ENCODE measurements around the gene CYRIA. TPM values are rescaled to one million over a fixed set of nuclear protein-coding genes. Genes with fewer than 3 reads are reported as not detected.

The CYRIA gene
- total RNA-seq, 1 donor from 2014 or later = 2.1 TPM

DNA sequence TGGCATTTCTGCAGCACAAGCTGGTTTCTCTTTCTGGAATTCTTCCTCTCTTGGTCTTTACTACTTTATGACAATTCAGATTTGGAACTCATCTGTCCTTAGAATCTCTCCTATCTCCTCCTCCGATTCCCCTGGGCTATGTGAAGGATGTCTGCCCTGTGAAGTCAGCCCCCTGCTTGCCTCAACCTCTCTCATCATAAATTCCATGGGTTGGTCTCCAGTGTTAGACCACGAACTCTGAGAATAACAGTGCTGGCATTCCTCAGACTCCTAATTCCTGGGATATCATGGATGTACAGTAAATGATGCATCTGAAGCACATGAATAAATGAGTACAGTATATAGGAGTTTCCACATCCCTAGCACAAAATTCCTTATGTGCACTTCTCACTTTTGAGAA is 21.0 kb upstream of the CYRIA start:
- TF ChIP-seq, protein P1, sequence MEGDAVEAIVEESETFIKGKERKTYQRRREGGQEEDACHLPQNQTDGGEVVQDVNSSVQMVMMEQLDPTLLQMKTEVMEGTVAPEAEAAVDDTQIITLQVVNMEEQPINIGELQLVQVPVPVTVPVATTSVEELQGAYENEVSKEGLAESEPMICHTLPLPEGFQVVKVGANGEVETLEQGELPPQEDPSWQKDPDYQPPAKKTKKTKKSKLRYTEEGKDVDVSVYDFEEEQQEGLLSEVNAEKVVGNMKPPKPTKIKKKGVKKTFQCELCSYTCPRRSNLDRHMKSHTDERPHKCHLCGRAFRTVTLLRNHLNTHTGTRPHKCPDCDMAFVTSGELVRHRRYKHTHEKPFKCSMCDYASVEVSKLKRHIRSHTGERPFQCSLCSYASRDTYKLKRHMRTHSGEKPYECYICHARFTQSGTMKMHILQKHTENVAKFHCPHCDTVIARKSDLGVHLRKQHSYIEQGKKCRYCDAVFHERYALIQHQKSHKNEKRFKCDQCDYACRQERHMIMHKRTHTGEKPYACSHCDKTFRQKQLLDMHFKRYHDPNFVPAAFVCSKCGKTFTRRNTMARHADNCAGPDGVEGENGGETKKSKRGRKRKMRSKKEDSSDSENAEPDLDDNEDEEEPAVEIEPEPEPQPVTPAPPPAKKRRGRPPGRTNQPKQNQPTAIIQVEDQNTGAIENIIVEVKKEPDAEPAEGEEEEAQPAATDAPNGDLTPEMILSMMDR (IDR thresholded peaks at IDR 0.05) = no peak
- no peaks in the 10 kb centered on the region for H3K4me1 Mint-ChIP-seq (ENCODE audit: low read depth)
- no peaks in the 10 kb centered on the region for H3K9me3 Mint-ChIP-seq (ENCODE audit: low read depth)
- H3K27ac Mint-ChIP-seq (ENCODE audit: unreplicated experiment) = no peak overlapping the region
- DNase-seq (ENCODE audit: low spot score) = no peak
- H3K36me3 Mint-ChIP-seq (ENCODE audit: low read depth) = no peaks in the 10 kb centered on the region
- H3K27me3 Mint-ChIP-seq (ENCODE audit: low read depth) = peaks cover 23% of the 10 kb centered on the region
- H3K4me3 Mint-ChIP-seq (ENCODE audit: unreplicated experiment) = no peak overlapping the region

DNA sequence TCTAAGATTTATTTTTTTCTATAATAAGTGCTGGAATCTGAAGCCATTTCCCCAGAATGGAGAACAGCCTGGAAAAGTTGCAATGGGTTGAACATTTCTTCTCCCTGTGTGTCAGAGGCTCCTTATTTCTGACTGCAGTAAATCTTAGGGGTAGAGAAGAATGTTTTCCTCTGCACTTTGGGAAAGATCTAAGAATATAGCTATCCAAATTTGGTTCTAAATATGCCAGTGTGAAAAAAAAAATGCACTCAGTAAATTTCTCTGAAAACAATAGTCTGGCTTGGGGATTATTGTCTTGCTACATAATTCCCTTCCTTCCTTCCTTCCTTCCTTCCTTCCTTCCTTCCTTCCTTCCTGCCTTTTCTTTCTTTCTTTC is 19.7 kb upstream of the CYRIA start:
- Mint-ChIP-seq H3K4me3 (ENCODE audit: unreplicated experiment) (no peak overlapping the region), H3K9me3 (ENCODE audit: low read depth) (no peaks in the 10 kb centered on the region), H3K4me1 (ENCODE audit: low read depth) (no peaks in the 10 kb centered on the region), H3K27me3 (ENCODE audit: low read depth) (peaks cover 27% of the 10 kb centered on the region), H3K27ac (ENCODE audit: unreplicated experiment) (no peak overlapping the region), H3K36me3 (ENCODE audit: low read depth) (no peaks in the 10 kb centered on the region)
- DNase-seq (ENCODE audit: low spot score) = no peak
- TF ChIP-seq, protein P1 (IDR thresholded peaks at IDR 0.05) = no peak

DNA sequence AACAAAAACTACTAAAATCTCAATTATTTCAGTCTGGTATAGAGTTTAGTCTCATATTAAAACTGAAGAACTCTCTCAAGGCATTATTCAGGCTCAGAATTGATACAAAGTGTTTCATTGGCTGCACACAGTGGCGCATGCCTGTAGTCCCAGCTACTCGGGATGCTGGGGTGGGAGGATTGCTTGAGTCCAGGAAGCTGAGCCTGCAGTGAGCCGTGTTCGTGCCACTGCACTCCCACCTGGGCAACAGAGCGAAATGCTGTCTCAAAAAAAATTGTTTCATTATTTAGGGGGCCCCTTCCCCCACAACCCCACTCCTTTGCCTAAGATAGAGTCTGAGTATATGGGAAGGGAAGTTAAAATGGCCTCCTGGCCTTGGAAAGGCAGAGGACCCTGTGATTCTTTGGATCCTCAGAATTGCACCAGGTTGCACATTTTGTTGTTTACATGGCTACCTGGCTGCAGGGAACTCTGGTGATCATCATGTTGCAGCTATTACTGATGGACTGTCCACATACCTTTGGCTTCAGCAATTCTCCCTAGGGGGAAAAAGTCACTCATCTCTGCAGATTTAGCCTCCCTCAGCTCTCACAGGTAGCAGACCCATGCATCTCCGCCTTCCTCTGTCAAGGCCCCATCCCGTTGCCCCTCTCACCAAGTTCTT is 19.2 kb upstream of the CYRIA start:
- H3K27ac Mint-ChIP-seq (ENCODE audit: unreplicated experiment) = no peak overlapping the region

DNA sequence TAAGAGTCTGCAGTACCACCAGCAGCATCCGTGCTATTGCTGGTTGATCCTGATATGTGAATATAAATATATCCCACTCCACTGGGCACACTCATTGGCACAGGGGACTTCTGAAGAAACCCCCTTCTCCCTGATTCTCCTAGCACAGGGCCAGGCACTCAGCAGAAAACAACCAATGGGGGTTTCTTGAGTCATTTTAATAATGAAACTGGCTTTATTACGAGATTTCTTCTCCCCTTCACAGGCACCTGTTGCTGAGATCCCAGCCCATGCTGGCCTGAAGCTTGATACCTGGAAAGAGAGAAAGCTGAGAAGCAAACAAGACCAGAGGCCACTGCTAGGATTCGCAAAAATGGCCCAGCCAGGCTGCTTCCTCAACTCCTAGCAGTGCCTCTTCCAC is 17.9 kb upstream of the CYRIA start:
- TF ChIP-seq, protein P1 (IDR thresholded peaks at IDR 0.05) = no peak
- no peak for DNase-seq (ENCODE audit: low spot score)
- H3K9me3 Mint-ChIP-seq (ENCODE audit: low read depth) = peaks cover under 1% of the 10 kb centered on the region
- no peak overlapping the region for H3K27ac Mint-ChIP-seq (ENCODE audit: unreplicated experiment)
- H3K36me3 Mint-ChIP-seq (ENCODE audit: low read depth) = no peaks in the 10 kb centered on the region
- no peaks in the 10 kb centered on the region for H3K4me1 Mint-ChIP-seq (ENCODE audit: low read depth)
- peaks cover 20% of the 10 kb centered on the region for H3K27me3 Mint-ChIP-seq (ENCODE audit: low read depth)
- no peak overlapping the region for H3K4me3 Mint-ChIP-seq (ENCODE audit: unreplicated experiment)

More for the DNA sequence above, 19.2 kb upstream of the CYRIA start:
- Mint-ChIP-seq H3K9me3 (ENCODE audit: low read depth) (no peaks in the 10 kb centered on the region), H3K4me3 (ENCODE audit: unreplicated experiment) (no peak overlapping the region), H3K27me3 (ENCODE audit: low read depth) (peaks cover 27% of the 10 kb centered on the region), H3K4me1 (ENCODE audit: low read depth) (no peaks in the 10 kb centered on the region), H3K36me3 (ENCODE audit: low read depth) (no peaks in the 10 kb centered on the region)
- no peak for DNase-seq (ENCODE audit: low spot score)
- TF ChIP-seq, protein P1 (IDR thresholded peaks at IDR 0.05) = no peak

DNA sequence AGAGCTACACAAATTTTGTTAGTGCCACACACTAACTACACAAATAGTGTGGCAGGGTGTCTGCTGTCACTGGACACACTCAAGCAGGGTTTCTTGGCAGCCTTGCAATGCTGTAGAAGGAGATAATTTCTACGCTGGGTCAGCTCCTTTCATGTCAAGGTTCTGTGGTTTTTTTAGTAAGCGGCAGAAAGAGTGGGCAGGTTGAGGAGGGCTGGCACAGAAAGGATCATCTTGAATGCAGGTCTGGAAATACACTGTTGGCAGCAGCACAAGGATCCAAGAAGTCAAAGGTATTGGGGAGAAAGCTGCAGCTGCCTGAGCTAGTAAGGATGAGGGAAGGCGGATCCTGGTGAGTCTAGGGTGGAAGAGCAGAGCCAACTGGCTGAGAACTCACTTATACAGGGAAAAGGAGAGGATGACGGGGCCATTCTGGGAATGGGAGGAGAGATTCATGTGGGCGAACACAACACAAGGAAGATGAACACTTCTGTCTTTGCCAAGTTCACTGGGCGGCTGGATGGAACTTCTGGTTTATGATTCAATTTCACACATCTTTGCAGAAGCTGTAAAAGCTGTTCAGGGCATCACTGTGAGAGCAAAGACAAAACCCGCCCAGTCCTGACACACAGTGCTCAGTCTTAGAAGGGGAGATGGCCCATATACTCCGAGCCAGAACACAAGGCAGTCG is 16.9 kb upstream of the CYRIA start:
- TF ChIP-seq, protein P1 (IDR thresholded peaks at IDR 0.05) = no peak
- no peaks in the 10 kb centered on the region for H3K4me1 Mint-ChIP-seq (ENCODE audit: low read depth)
- H3K27me3 Mint-ChIP-seq (ENCODE audit: low read depth) = peaks cover 17% of the 10 kb centered on the region
- H3K4me3 Mint-ChIP-seq (ENCODE audit: unreplicated experiment) = no peak overlapping the region
- no peak overlapping the region for H3K27ac Mint-ChIP-seq (ENCODE audit: unreplicated experiment)
- no peak for DNase-seq (ENCODE audit: low spot score)
- H3K36me3 Mint-ChIP-seq (ENCODE audit: low read depth) = no peaks in the 10 kb centered on the region
- H3K9me3 Mint-ChIP-seq (ENCODE audit: low read depth) = peaks cover 11% of the 10 kb centered on the region

All from chondrocyte (in vitro differentiated cells).